Measurements from ENCODE around the gene SEPTIN8.

DNA sequence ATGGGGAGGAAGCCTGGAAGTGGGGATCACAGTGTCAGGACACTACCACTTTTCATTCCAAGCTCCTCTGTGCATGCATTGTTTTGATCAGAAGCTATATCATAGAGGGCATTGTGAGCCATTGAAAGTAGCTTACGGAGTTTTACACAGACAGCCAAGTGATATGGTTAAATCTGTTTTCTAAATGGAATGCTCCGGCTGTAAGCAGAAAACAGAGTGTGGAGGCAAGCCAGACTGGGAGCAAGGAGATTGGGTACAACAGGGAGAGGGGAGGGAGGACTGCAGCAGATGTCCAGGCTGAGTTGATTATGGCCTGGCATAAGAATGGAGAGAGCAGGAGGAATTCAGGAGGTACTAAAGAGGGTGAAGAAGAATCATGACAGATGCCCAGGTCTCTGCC lies 20.6 kb upstream of the SEPTIN8 start:
- TF ChIP-seq POLR2A (IDR thresholded peaks at IDR 0.05; ENCODE audit: low read depth, low read length) (no peak), POLR2AphosphoS5 (IDR thresholded peaks at IDR 0.05; ENCODE audit: low read depth, low read length) (no peak)
